ENCODE data around the gene CALN1.

DNA sequence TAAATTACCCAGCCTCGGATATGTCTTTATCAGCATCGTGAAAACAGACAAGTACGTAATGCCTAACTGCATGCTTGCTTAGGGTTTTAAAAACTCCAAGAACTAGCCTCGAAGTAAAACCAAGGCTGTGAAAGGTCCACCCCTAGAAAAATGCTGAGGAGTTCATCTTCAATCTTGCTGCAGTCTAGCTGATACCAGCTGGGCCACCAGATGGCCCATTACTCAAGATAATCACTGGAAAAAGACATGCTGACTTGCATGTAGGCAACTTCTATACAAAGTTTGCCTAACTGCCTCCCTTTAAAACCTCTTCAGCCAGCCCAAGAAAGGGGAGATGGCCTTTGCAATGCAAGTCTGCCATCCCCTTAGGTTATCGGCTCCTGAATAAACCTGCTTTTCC is 666.1 kb downstream of the CALN1 start:
- TF ChIP-seq, protein P1, sequence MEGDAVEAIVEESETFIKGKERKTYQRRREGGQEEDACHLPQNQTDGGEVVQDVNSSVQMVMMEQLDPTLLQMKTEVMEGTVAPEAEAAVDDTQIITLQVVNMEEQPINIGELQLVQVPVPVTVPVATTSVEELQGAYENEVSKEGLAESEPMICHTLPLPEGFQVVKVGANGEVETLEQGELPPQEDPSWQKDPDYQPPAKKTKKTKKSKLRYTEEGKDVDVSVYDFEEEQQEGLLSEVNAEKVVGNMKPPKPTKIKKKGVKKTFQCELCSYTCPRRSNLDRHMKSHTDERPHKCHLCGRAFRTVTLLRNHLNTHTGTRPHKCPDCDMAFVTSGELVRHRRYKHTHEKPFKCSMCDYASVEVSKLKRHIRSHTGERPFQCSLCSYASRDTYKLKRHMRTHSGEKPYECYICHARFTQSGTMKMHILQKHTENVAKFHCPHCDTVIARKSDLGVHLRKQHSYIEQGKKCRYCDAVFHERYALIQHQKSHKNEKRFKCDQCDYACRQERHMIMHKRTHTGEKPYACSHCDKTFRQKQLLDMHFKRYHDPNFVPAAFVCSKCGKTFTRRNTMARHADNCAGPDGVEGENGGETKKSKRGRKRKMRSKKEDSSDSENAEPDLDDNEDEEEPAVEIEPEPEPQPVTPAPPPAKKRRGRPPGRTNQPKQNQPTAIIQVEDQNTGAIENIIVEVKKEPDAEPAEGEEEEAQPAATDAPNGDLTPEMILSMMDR (IDR thresholded peaks at IDR 0.05): no peak
- no peak for TF ChIP-seq POLR2A (IDR thresholded peaks at IDR 0.05)

Measured in heart left ventricle (tissue), 13 donors.